GM19468 (cell line): ENCODE data around the gene ACTMAP.
"Not testable (repeated sequence)": the region's sequence is repeated elsewhere in the genome, so short reads cannot be mapped to it uniquely, and the experiment has no call there.

Experiments
- ATAC-seq: cut with Tn5 transposase; IDR thresholded peaks from one replicate; pipeline ENCODE4 v1.9.1; 2021; ENCODE audit warnings: mild to moderate bottlenecking, moderate library complexity, moderate number of reproducible peaks; ENCODE audit not compliant: unreplicated experiment; ENCODE audit errors: extremely low read depth

ACTMAP gene

DNA sequence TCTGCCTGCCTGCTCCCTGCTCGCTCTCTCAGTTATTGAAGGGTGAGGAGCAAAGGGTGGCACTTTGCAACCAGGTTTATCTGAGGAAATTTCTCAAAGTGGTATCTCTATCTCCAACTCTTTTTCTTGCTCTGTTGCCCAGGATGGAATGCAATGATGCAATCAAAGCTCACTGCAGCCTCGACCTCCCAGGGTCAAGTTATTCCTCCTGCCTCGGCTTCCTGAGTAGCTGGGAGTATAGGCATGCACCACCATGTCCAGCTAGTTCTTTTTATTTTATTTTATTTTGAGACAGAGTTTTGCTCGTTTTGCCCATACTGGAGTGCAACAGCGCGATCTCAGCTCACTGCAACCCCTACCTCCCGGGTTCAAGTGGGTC is 4.9 kb downstream of the ACTMAP start:
- ATAC-seq = no peak

DNA sequence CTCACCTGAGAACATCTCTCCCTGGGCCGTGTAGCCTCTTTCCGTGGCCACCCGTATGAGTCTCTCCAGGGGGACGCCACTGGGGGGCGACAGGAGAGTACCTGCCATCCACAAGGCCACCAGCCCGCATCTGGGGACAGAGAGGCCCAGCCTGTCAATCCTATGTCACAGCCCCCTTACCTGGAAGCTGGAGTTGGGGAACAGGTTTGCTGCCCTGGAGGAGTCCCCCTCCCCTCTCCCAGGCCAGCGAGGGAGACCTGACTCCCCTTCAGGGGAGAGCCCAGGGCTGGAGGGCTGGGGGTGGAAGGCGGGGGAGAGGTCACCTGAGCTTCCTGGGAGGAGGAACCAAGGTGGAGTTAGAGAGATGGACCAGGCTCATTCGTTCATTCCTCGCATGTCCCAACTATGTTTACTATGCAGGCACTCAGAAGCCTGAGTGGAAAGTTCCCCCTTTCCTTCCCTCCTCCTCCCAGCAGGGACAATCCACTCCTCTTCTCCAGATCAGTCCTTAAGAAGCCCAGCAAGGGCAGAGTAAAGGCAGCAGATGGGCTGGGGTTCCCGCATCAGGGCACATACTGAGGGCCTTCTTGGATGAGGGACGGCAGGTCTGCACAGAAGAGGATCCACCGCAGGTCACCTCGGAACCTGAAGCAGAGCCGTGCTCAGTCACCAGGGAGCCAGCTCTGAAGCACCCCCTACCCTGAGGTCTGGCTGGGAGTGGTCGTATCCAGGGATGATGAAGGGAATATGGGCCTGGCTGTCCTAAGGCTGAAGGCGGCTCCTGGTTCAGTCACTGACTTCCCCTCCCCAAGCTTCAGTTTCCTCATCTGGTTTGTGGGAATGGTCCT is 5.5 kb downstream of the ACTMAP start:
- no peak for ATAC-seq

DNA sequence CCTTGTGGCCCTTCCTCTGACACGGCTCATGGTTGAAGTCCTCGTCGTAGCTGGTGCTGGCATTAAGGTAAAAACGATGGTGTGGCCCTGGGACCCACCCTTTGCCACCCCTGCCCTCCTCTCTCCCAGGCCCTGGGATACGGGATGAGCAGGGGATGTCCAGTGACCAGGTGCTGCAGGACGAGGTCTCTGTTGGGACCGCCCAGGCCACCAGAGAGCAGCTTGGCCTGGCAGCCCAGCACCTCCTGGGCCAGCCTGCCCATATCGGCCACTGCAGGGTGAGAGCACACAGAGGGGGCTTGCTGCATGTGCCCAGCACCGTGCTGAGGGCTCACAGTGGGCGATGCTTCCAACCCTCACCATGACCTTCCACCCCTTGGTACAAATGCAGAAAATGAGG is 6.4 kb downstream of the ACTMAP start:
- ATAC-seq = no peak

DNA sequence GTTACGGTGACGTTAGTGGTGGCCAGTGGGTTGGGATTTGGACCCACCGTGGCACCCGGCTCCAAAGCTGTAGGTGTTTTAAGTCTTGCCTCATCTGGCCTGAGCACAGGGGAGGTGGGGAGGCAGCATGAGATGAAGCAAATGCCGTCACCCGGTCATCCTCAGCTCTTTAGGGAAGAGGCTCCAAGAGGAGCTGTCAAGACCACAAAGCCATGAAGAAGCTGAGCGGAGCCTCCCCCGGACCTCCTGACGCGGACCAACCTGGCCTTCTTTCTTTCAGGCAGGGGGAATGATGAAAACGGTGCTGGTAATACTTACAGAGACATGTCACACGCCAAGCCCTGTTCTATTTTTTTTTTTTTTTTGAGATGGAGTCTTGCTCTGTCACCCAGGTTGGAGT is 7.4 kb downstream of the ACTMAP start:
- ATAC-seq = no peak

DNA sequence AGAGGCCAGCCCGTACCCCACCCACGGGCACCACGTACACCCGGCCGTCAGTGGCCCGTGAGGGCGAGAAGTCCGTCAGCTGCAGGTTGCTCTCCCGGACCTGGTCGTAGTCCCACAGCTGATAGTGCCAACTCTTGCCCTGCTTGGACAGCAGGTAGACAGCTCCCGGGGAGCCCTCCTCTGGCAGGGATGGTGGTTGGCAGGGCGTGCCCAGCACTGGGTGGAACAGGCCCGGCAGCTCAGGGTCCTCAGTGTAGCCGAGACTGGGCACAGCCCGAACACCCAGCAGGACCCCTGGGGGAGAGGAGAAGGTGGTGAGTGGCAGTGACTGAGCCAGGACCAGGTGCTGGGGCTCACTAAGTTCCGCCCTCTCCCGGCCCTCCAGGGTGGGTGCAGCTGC is 7.8 kb downstream of the ACTMAP start:
- no peak for ATAC-seq

DNA sequence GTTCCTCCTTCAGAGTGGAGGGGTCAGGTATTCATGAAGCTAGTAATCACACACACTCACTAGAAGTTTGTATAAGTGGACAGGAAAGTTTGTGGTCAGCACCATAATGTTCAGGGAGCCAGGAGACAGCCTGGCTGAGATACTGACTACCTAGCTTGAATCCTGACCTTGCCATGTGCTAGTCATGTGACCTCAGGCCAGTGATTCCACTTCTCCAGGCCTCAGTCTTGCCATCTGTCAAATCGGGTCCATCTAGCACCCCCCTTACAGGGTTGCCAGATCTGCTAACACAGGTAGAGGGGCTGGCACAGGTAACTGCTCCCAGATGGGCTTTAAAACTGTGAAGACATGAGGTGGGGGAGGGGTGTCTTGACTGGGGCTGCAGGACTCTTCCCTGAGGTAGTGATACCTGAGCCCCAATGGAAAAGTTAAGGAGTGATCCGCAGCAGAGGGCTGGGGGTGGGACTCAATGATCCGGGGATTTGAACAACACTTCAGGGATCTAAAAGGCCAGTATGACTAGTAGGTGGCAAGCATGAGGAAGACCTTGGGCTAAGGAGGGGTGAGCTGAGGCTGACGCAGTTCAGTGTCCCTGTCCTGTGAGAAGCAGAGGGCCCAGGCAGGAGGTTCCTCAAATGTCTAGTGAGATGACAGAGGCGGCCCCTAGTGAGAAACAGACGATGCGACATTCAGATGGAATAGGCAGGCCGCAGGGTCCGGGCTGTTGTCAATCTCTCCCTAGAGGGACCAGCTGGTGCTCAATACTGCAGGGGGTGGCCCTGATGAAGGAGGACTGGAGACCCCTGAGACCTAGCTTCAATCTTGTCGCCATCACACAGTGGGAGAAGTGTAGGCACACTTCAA is 8.5 kb downstream of the ACTMAP start:
- no peak for ATAC-seq

DNA sequence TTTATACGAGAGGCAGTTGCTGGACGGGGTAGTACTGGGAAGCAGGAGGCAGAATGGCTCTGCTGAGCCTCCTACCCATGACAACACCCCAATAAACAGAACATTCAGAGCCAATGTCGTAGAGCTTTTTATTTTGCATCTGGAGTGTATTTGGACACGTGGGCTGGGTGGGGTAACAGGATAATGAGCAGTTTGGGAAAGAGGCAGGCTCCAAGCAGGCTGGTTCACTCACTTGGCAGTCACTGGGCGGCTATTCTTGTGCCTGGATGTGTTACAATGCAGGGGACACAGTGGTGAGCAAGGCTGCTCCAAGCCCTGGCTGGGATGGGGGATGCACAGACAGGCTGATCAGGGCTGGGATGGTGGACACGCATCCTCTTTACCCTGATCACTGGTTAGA is 9.5 kb downstream of the ACTMAP start:
- ATAC-seq = no peak

DNA sequence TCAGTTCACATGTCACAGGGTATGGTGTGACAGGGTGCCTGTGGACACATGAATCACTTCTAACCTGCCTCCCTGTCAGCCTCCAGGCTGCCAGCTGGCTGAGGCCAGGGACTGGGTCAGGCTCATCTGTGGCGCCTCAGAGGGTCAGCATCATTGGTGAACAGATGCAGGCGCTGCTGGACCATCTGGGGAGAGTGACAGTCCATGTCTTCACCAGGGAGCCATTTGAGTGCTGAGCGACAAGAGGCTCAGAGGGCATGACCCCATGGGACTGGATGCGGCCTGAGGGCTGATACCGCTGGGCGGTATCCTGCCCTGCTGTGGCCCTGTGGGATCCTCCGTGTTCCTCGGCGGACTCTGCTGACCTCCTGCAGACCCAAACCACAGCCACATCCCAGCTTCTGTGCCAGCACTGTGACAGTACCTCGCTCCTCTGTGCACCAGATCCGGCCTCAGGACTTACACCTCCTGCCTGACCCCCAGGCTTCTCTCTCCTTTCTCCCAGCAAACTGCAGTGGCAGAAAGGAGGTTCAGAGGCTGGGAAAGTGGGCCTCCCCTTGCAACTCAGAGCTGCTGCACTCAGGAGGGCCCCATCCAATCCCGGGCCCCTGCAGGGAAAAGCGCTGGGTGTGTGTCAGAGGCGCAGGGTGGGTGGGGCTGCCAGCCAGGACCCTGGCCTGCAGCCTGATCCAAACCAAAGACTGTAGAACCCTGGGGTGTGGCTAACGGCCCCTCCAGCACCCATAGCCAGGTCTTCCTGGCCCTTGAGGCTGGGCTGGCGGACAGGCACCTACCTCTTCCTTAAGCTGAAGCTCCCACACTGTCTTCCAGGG is 10.2 kb downstream of the ACTMAP start:
- no peak for ATAC-seq

DNA sequence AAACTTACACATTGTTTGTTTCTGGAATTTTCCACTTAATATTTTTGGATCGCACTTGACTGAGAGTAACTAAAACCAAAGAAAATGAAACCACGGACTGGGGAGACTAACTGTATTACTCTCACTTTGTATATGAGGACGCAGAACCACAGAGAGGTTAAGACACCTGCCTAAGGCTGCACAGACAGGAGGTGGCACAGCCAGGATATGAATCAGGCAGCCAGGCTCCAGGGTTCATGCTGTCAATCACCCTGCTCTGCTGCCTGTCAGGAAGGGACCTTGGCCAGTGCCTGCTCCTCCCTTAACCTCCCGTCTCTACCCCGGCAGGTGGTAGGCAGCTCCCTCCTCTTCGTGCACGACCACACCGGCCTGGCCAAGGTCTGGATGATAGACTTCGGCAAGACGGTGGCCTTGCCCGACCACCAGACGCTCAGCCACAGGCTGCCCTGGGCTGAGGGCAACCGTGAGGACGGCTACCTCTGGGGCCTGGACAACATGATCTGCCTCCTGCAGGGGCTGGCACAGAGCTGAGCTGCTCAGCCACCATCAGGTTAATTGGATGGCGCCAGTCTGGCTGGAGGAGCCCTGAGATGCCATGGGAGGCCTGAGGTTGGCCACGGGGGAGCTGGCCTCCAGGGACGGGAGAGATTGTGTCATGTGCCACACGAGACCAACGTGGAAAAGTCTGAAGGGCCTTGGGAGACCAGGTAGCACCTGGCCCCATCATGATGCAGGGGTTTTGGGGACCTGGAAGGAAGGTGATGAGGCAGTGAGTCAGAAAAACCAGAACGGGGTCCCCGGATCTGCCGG is 11.0 kb downstream of the ACTMAP start:
- no peak for ATAC-seq

DNA sequence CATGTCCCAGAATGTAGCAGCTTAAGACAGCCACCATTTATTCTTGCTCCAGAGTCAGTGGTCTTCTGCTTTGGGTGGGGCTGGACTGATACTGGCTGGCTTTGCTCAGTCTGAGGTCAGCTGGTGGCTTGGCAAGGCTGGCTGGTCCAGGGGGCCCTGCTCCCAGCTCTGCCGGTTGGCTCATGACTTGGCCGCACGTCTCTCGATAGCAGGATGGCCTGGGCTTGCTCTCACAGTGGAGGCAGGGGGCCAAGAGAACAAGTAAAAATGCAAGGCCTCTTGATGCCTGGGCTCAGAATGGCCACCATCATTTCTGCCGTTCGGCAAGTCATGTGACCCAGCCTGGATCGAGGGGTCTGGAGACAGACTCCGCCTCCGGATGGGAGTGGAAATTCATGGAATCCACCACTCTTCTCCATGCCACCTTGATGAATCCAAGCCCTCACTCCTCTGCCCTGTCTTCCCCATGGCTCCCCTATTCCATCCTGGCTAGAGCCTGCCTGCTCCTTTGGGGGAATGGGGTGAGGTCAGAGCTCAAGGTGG is 13.1 kb downstream of the ACTMAP start:
- no peak for ATAC-seq

DNA sequence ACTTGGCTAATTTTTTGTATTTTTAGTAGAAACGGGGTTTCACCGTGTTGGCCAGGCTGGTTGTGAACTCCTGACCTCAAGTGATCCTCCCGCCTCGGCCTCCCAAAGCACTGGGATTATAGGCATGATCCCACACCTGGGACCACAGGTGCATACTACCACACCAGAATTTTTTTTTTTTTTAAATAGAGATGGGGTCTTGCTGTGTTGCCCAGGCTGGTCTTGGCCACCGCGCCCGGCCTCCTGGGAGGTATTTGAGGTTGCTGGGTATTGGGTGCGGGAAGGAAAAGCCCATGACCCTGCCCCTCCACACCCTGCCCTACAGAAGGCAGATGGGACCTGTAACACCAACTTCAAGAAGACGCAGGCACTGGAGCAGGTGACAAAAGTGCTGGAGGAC is 13.6 kb downstream of the ACTMAP start:
- no peak for ATAC-seq

DNA sequence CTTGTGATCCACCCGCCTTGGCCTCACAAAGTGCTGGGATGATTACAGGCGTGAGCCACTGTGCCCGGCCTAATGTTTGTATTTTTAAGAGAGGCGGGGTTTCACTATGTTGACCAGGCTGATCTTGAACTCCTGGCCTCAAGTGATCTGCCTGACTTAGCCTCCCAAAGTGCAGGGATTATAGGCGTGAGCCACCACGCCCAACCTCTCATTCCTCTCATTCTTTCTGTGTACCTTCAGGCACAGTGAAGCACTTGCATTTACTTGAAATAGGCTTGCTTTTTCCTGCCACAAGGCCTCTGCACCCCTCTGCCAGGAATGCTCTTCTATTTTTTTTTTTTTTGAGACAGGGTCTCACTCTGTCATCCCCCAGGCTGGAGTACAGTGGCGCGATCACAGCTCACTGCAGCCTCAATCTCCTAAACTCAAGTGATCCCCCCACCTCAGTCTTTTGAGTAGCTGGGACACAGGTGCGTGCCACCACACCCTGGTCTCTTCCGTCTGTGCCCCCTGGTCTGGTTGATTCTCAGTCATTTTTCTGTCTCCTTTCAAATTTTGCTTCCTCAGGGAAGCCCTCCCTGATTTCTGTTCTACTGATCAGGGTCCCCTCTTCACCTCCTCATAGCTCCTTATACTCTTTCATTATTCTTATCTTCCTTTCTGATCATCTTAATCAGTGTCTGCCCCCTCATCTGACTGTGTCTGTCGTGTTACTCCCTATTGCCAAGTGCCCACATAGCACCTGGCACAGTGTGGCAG is 15.1 kb downstream of the ACTMAP start:
- ATAC-seq = no peak

DNA sequence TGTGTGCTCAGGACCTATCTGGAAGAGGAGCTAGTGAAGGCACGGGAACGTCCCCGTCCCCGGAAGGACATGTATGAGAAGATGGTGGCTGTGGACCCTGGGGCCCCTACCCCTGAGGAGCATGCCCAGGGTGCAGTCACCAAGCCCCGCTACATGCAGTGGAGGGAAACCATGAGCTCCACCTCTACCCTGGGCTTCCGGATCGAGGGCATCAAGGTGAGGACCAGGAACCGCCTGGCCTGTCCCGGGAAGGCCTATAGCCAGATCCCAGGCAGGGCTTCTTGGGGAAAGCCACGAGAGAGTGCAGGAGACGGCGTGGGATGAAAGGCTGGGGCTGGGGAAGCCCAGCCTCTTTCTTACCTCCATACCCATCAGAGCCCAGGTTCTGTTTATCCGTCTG is 17.1 kb downstream of the ACTMAP start:
- ATAC-seq = no peak

DNA sequence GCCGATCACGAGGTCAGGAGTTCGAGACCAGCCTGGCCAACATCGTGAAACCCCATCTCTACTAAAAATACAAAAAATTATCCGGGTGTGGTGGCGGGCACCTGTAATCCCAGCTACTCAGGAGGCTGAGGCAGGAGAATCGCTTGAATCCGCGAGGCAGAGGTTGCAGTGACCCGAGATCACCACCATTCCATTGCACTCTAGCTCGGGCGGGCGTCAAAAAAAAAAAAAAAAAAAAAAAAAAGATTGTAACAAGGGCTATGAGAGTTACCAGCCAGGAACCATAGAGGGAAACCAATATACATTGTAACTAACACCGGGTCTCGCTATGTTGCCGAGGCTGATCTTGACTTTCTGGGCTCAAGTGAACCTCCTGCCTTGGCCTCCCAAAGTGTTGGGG is 18.0 kb downstream of the ACTMAP start:
- not testable (repeated sequence) for ATAC-seq

DNA sequence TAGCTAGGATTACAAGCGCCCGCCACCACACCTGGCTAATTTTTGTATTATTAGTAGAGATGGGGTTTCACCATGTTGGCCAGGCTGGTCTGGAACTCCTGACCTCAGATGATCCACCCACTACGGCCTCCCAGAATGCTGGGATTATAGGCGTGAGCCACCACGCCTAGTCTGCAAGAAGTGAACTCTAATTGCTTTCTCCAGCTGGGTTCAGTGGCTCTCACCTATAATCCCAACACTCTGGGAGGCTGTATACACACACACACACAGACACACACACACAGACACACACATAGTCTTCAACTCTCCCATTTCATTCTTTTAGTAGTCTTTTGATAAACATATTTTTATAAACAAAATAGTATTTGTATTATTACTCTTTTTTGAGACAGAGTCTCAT is 20.2 kb downstream of the ACTMAP start:
- ATAC-seq = not testable (repeated sequence)

DNA sequence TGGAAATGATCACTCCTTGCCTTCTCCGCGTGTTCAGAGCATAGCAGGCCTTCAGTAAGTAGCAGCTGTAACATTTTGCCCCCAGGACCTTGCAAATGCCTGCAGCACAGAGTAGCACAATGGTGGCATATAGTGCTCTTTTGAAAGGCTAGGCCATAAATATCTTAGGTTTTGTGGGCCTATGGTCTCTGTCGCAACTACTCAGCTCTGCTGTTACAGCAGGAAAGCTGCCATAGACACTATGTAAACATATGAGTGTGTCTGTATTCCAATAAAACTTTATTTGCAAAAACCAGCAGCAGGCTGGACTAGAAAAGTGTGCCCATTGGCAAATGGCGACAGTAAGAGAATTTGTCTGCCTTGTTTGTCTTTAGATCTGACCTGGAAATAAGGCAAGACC is 24.0 kb downstream of the ACTMAP start:
- ATAC-seq = no peak

DNA sequence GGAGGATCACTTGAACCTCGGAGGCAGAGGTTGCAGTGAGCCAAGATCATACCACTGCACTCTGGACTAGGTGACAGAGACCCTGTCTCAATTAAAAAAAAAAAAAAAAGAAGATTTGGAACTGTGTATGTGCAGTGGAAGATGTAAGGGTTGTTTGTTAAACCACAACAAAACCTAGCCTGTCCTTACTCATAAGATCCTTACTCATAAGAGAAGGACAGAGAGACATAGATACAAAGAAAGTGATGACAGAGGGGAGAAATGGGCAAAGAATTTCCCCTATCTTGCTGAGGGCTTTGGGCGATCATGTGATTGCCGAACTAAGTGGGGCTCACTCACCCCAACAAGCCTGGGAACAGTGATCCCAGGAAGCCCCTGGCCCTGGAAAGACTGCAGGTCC is 25.4 kb downstream of the ACTMAP start:
- ATAC-seq = no peak

DNA sequence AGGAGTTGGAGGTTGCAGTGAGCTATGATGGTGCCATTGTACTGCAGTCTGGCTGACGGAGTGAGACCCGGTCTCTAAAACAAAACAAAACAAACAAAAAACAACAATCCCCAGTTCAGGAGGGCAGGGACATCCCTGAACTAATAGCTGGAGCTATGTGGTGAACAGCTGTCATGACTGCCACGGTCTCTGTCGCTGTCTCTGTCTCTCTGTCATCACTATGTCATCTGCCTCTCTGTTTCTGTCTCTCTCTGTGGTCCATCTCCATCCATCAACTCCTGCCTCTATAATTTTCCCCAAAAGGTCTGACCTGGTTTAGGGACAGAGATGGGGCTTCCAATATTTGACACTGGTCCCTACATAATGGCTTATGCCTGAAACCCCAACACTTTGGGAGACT is 26.0 kb downstream of the ACTMAP start:
- ATAC-seq = no peak
